ENCODE data around the gene ASB5.

ASB5 gene, protein sequence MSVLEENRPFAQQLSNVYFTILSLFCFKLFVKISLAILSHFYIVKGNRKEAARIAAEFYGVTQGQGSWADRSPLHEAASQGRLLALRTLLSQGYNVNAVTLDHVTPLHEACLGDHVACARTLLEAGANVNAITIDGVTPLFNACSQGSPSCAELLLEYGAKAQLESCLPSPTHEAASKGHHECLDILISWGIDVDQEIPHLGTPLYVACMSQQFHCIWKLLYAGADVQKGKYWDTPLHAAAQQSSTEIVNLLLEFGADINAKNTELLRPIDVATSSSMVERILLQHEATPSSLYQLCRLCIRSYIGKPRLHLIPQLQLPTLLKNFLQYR

DNA sequence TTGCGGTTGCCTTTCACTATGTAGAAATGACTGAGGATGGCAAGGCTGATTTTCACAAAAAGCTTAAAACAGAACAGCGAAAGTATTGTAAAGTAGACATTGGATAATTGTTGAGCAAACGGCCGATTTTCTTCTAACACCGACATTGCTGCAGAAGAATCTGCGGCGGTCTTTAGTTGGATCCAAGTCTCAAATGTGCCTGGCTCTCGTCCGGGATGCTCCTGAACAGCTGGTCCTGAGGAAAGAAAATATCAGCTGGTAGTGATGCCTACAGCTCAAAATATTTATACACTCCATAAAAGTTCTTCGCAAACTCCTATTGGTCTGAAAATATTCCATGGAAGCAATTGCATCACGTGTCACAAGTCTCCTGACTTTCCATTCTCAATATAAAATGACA lies at the start of gene ASB5:
Gene ASB5, minus strand, starts transcription at position 260 of the 400 bp plus-strand sequence. Its CDS starts 114 bp downstream, at position 146.
- no peaks in the 10 kb centered on the region for H3K79me2 ChIP-seq (ENCODE audit: control insufficient read depth, insufficient read depth, low read length, unreplicated experiment)
- peak within 1 kb of the TSS; percentile 85 for H3K27ac ChIP-seq (ENCODE audit: low read depth, low read length)
- peaks cover 33% of the 10 kb centered on the region for H3K4me1 ChIP-seq (ENCODE audit: control insufficient read depth, insufficient read depth, low read length, unreplicated experiment)

DNA sequence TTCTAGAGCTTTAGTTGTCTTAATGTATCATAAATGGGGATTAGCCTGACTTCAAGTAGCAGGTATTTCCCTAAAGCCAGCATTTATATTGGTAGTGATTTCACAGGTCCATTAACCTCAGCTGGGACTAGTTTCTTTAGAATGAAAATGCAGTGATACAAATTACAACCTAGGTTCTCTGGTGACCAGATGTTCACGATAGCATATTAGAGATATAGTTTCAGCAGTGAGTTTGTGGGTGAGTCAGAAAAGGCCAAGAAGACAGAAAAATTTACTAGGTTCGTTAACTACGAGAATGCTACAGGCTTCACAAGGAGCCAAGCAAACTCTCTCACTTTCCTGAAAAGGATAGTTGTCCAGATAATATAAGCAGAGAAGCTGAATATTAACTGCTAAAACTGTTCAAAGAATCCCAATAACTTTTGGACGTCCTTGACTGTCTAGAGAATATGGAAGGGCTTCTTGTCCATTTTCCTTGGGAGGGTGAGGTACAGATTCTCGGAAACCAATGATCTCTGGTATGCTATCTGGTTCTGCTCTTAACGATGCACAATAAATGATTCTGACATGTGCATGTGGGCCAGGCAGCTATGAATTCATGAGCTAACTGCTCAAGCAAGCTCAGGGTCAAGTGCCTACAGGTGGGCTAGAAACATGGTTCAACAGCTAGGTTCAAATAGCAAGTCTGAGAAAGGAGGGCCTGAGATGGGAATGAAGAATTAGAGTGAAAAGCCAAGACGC lies 44.7 kb upstream of the ASB5 start:
- Histone ChIP-seq H3K4me3 (ENCODE audit: low read depth, low read length) (no peak overlapping the region), H3K27me3 (ENCODE audit: insufficient read depth, low read length) (no peaks in the 10 kb centered on the region), H3K4me1 (ENCODE audit: control insufficient read depth, insufficient read depth, low read length, unreplicated experiment) (peaks cover 7% of the 10 kb centered on the region), H3K36me3 (ENCODE audit: insufficient read depth, low read length) (no peaks in the 10 kb centered on the region), H3K79me2 (ENCODE audit: control insufficient read depth, insufficient read depth, low read length, unreplicated experiment) (no peaks in the 10 kb centered on the region), H3K27ac (ENCODE audit: low read depth, low read length) (no peak overlapping the region), H2AFZ (ENCODE audit: low read length, unreplicated experiment) (no peak overlapping the region)

More for the DNA sequence above, at the start of gene ASB5:
- Histone ChIP-seq H2AFZ (ENCODE audit: low read length, unreplicated experiment) (peak within 1 kb of the TSS; percentile 4), H3K27me3 (ENCODE audit: insufficient read depth, low read length) (no peaks in the 10 kb centered on the region), H3K36me3 (ENCODE audit: insufficient read depth, low read length) (no peaks in the 10 kb centered on the region), H3K4me3 (ENCODE audit: low read depth, low read length) (no peak within 1 kb of the TSS)

GRCh38 chr4:176309772-176310171 lies 40.8 kb upstream of the ASB5 start:
- Histone ChIP-seq H3K79me2 (ENCODE audit: control insufficient read depth, insufficient read depth, low read length, unreplicated experiment) (no peaks in the 10 kb centered on the region), H3K27me3 (ENCODE audit: insufficient read depth, low read length) (no peaks in the 10 kb centered on the region), H3K4me1 (ENCODE audit: control insufficient read depth, insufficient read depth, low read length, unreplicated experiment) (peaks cover 3% of the 10 kb centered on the region), H3K36me3 (ENCODE audit: insufficient read depth, low read length) (no peaks in the 10 kb centered on the region), H2AFZ (ENCODE audit: low read length, unreplicated experiment) (no peak overlapping the region), H3K27ac (ENCODE audit: low read depth, low read length) (no peak overlapping the region), H3K4me3 (ENCODE audit: low read depth, low read length) (no peak overlapping the region)

DNA sequence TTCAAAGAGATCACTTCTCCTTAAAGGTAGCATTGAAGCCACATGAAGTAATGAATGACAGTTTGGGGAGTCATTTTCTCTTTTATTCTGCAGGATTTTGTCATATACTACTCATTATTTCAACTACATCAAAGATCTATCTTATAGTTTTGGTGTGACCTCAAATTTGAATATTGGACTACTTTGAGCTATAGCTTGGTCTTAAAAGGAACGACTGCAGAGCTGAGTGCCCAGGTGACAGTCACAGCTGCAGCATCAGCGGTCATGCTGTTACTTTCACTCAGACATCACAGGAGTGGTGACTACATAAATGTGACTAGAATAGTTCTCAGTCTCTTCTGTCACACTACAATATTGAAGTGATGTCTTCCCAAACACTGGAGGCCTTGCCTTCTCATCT lies 40.0 kb upstream of the ASB5 start:
- Histone ChIP-seq H3K4me1 (ENCODE audit: control insufficient read depth, insufficient read depth, low read length, unreplicated experiment) (peaks cover 3% of the 10 kb centered on the region), H2AFZ (ENCODE audit: low read length, unreplicated experiment) (no peak overlapping the region), H3K27ac (ENCODE audit: low read depth, low read length) (no peak overlapping the region), H3K36me3 (ENCODE audit: insufficient read depth, low read length) (no peaks in the 10 kb centered on the region), H3K27me3 (ENCODE audit: insufficient read depth, low read length) (no peaks in the 10 kb centered on the region), H3K4me3 (ENCODE audit: low read depth, low read length) (no peak overlapping the region), H3K79me2 (ENCODE audit: control insufficient read depth, insufficient read depth, low read length, unreplicated experiment) (no peaks in the 10 kb centered on the region)

- Histone ChIP-seq H3K4me3 (ENCODE audit: low read depth, low read length) (no peak overlapping the region), H3K79me2 (ENCODE audit: control insufficient read depth, insufficient read depth, low read length, unreplicated experiment) (no peaks in the 10 kb centered on the region), H2AFZ (ENCODE audit: low read length, unreplicated experiment) (no peak overlapping the region), H3K27ac (ENCODE audit: low read depth, low read length) (no peak overlapping the region), H3K27me3 (ENCODE audit: insufficient read depth, low read length) (no peaks in the 10 kb centered on the region), H3K36me3 (ENCODE audit: insufficient read depth, low read length) (no peaks in the 10 kb centered on the region), H3K4me1 (ENCODE audit: control insufficient read depth, insufficient read depth, low read length, unreplicated experiment) (peaks cover 3% of the 10 kb centered on the region)
Observed at GRCh38 chr4:176308441-176308840, 39.4 kb upstream of the ASB5 start.

- no peaks in the 10 kb centered on the region for H3K27me3 ChIP-seq (ENCODE audit: insufficient read depth, low read length)
- no peaks in the 10 kb centered on the region for H3K36me3 ChIP-seq (ENCODE audit: insufficient read depth, low read length)
- H3K79me2 ChIP-seq (ENCODE audit: control insufficient read depth, insufficient read depth, low read length, unreplicated experiment), result no peaks in the 10 kb centered on the region
- no peak overlapping the region for H2AFZ ChIP-seq (ENCODE audit: low read length, unreplicated experiment)
- no peak overlapping the region for H3K27ac ChIP-seq (ENCODE audit: low read depth, low read length)
- peaks cover 10% of the 10 kb centered on the region for H3K4me1 ChIP-seq (ENCODE audit: control insufficient read depth, insufficient read depth, low read length, unreplicated experiment)
- H3K4me3 ChIP-seq (ENCODE audit: low read depth, low read length), result no peak overlapping the region
Observed at GRCh38 chr4:176307666-176307930, 38.6 kb upstream of the ASB5 start.

- Histone ChIP-seq H2AFZ (ENCODE audit: low read length, unreplicated experiment) (no peak overlapping the region), H3K4me3 (ENCODE audit: low read depth, low read length) (no peak overlapping the region), H3K27ac (ENCODE audit: low read depth, low read length) (no peak overlapping the region), H3K79me2 (ENCODE audit: control insufficient read depth, insufficient read depth, low read length, unreplicated experiment) (no peaks in the 10 kb centered on the region), H3K4me1 (ENCODE audit: control insufficient read depth, insufficient read depth, low read length, unreplicated experiment) (peaks cover 15% of the 10 kb centered on the region), H3K36me3 (ENCODE audit: insufficient read depth, low read length) (no peaks in the 10 kb centered on the region), H3K27me3 (ENCODE audit: insufficient read depth, low read length) (no peaks in the 10 kb centered on the region)
Observed at GRCh38 chr4:176306837-176307665, 38.0 kb upstream of the ASB5 start.

- Histone ChIP-seq H3K4me1 (ENCODE audit: control insufficient read depth, insufficient read depth, low read length, unreplicated experiment) (peaks cover 20% of the 10 kb centered on the region), H3K36me3 (ENCODE audit: insufficient read depth, low read length) (no peaks in the 10 kb centered on the region), H3K27ac (ENCODE audit: low read depth, low read length) (no peak overlapping the region), H3K4me3 (ENCODE audit: low read depth, low read length) (no peak overlapping the region), H3K27me3 (ENCODE audit: insufficient read depth, low read length) (no peaks in the 10 kb centered on the region), H3K79me2 (ENCODE audit: control insufficient read depth, insufficient read depth, low read length, unreplicated experiment) (no peaks in the 10 kb centered on the region), H2AFZ (ENCODE audit: low read length, unreplicated experiment) (no peak overlapping the region)
Observed at GRCh38 chr4:176303938-176304337, 34.9 kb upstream of the ASB5 start.

DNA sequence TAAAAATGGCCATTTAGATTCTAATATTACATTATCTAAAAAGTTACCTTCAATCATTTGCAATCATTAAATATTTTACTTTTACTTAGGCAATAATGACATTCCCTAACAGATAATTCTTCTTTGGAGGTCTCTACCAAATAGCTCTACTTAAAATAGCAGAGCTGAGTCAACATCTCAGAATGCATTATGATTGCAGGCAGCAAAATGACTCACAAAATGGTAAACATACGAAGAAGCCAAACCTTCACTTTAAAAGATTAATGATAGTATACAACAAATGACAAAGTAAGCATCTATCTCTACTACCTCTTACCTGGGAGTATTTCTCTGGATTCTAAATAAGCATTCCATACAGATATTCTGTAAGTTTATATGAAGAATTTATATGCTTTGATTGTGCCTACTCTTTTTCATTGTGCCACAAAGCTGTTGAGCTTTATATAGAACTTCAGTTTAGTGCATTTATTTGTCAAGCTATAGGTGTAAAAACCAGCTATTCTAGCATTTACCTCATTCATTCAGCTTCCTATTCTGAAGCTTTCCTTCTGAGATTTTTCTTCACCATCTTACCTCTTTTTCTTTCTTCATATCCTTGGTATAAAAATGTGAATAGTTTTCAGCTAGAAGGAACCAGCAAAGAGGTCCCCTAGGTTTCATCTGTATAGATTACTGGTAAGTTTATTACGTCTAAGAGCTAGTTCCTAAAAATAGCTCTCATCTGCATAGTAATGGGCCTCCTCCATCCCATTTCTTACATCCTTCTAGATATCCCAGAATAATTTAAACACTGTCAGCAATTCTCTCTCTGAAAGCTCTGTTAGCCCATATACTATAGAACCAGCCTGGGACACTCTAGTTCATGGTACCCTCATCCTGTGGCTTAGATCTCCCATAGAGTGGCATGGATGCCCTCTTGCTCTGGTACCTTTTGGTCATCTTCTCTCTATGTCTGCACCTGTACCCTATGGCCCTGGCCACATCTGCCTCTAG lies 33.6 kb upstream of the ASB5 start:
- no peaks in the 10 kb centered on the region for H3K27me3 ChIP-seq (ENCODE audit: insufficient read depth, low read length)
- H3K4me3 ChIP-seq (ENCODE audit: low read depth, low read length), result no peak overlapping the region; the same call in 1 of the 2 replicates
- peaks cover 20% of the 10 kb centered on the region for H3K4me1 ChIP-seq (ENCODE audit: control insufficient read depth, insufficient read depth, low read length, unreplicated experiment)
- H3K36me3 ChIP-seq (ENCODE audit: insufficient read depth, low read length), result no peaks in the 10 kb centered on the region
- H2AFZ ChIP-seq (ENCODE audit: low read length, unreplicated experiment), result no peak overlapping the region
- H3K79me2 ChIP-seq (ENCODE audit: control insufficient read depth, insufficient read depth, low read length, unreplicated experiment), result no peaks in the 10 kb centered on the region
- H3K27ac ChIP-seq (ENCODE audit: low read depth, low read length), result no peak overlapping the region

GRCh38 chr4:176300565-176300964 lies 31.5 kb upstream of the ASB5 start:
- H2AFZ ChIP-seq (ENCODE audit: low read length, unreplicated experiment), result no peak overlapping the region
- peaks cover 20% of the 10 kb centered on the region for H3K4me1 ChIP-seq (ENCODE audit: control insufficient read depth, insufficient read depth, low read length, unreplicated experiment)
- H3K36me3 ChIP-seq (ENCODE audit: insufficient read depth, low read length), result no peaks in the 10 kb centered on the region
- H3K27ac ChIP-seq (ENCODE audit: low read depth, low read length), result no peak overlapping the region
- H3K4me3 ChIP-seq (ENCODE audit: low read depth, low read length), result no peak overlapping the region
- no peaks in the 10 kb centered on the region for H3K27me3 ChIP-seq (ENCODE audit: insufficient read depth, low read length)
- H3K79me2 ChIP-seq (ENCODE audit: control insufficient read depth, insufficient read depth, low read length, unreplicated experiment), result no peaks in the 10 kb centered on the region

All from ACC112 (cell line).